HG03520 (cell line): ENCODE data around the gene VSNL1.

Source experiments
- ATAC-seq: cut with Tn5 transposase; IDR thresholded peaks from one replicate; pipeline ENCODE4 v1.9.1; 2021; ENCODE audit warnings: mild to moderate bottlenecking, moderate library complexity; ENCODE audit not compliant: unreplicated experiment

VSNL1 gene

DNA sequence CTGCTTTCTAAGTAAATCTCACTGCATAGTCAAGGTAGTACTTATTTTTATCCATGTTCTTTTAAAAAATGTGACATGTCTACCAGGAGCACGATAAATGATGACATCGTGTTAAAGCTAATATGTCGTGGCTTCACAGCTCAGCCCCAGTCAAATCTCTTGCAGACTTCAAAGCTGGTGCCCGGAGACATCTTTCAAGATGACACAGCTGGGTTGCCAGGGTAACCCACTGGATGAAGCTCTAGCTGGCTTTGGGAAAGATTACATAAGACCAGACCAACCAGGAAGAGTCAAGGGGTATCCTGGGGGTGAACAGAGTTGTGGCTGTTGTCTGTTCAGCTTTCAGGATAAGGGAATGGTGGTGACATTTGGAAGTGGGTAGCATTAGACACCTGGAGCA lies 67.8 kb downstream of the VSNL1 start:
- ATAC-seq = no peak

DNA sequence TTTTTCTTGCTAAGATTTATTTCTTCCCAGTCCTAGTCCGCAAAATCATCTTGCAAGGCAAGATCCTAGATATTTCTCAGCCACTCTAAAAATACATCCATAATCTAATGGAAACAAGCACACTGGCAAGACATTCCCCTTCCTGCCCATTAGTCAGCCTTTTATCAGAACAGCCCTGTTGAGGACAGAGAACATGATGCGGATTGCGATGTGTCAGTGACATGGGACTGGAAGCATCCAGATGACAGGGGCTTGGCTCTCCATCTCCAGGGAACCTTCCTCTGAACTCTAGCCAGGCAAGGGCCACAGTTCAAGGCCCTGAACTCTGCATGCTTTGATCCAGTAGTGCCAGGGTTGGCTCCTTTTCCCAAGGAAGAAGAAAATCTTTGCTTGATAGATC lies 70.0 kb downstream of the VSNL1 start:
- no peak for ATAC-seq

DNA sequence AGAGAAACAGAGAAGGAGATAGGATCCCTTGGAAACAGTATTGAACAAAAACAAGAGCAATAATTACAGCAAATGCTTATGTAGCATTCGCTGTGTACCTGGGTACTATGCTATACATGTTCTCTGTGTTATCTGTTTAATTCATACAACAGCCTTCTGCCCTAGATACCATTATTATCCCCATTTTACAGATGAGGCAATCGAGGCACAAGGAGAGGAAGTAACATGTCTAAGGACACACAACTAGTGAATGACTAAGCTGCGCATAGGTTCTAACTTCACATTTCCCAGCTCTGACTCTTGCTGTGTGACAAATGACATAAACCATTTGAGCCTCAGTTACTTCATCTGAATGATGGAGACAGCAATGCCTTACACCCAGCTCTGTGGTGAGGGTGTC lies 70.5 kb downstream of the VSNL1 start:
- ATAC-seq = no peak

DNA sequence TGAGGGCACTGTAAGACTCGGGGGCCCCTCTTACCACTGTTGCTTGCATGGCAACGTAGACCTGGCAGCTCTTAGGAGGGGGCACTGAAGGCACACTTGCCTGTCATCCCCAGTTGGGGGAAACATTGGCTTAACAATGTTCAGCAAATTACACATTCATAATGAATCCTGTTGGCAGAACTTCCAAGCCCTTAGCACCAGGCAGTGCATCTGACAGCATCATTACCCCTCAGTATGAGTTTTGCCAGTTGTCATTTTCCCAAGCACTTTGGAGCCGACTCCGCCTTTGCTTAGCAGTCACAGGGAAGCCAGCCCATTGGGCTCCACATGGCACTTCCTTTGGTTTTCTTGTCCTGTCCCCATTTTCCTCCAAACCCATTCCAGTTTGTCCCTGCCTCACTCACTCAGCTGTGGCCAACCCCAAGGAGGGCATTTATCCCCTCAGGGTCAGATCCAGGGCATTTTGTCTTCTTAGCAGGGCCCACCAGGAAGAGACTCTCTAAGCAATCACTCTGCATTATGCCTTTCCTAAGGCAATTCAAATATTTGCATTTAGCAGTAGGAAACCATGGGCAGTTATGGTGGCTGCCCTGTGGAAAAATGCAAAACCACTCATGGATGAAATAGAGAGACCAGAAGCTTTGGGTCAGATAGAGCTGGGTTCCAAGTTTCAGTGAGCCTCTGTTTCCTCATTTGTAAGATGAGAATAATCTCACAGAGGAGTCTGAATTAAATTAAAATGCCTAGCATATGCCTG lies 73.9 kb downstream of the VSNL1 start:
- ATAC-seq = no peak

DNA sequence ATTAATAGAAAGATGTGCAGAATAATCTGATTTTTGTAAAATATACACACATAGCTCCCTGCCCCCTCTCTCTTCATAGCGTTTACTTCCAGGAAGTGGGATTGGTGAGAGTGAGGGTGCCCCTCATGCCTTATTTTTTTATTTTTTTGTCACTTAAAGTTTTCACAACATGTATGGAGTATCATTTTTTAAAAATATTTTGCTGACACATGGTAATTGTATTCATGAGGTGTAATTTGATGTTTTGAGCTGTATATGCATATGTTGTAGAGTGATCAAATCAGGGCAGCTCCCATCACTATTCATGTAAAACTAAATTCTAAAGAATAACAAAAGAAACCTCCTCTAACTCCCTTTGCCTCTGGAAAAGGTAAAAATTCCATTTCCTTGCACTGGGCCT lies 74.7 kb downstream of the VSNL1 start:
- ATAC-seq = no peak

DNA sequence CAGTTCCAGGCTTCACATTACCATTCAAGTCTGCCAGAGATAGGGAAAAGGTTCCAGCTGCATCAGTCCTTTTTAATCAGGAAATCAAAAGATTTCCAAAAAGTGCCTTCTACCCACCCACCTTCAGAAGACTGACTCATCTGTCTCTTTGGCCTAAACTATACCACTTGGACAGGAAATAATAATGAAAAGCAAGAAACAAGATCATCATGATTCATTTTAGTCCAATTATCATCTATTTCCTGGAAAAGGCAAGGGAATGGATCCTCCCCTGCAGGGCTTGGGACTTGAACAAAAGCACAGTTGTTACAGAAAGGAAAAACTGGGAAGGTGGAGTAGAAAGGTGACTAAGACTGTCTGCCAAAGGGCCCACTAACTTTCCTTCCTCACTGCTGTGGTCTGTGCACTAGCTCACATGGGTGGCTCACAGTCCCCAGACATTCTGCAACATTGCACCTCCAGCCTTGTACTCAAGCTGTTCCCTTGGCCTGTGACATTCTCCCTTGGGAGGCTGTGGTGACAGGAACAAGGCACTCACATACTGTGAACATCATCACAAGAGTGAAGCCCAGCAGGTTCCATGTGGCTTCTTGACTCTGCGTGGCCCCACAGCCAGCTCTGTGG lies 75.3 kb downstream of the VSNL1 start:
- ATAC-seq = no peak

DNA sequence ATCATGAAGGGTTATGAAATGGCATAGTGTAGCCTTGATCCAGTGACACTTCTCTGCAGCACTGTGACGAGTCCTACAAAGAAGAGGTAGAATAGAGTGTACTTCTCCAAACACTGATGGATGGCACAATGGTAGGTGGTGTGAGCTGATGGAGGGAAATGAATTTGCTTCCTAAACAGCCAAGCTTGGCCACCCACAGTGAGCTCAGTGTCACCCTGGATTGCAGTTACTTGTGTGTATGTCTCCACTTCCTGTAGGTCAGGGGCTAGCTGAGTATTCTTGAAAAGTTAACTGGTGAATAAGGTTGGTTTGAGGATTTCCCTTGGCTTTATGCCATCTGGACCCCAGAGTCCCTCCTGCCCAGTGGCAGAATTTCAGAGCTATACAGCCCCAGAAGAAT lies 75.9 kb downstream of the VSNL1 start:
- ATAC-seq = no peak

DNA sequence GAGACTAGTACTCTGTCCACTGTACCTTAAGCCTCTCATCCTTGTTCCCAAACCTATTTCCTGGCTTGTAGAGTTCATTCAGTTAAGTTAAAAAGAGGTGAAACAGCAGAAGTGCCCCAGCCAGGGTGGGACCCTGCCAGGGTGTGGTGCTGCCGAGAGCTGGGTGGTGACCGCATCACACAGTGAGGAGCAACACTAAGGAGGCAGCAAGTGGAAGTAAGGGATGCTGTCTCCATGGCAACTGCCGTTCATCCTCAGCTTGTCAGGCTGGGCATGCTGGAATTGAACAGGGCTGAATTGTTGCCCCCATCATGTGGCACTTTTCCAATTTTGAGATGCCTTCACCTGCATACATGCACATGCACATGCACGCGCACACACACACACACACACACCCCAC lies 77.0 kb downstream of the VSNL1 start:
- no peak for ATAC-seq

DNA sequence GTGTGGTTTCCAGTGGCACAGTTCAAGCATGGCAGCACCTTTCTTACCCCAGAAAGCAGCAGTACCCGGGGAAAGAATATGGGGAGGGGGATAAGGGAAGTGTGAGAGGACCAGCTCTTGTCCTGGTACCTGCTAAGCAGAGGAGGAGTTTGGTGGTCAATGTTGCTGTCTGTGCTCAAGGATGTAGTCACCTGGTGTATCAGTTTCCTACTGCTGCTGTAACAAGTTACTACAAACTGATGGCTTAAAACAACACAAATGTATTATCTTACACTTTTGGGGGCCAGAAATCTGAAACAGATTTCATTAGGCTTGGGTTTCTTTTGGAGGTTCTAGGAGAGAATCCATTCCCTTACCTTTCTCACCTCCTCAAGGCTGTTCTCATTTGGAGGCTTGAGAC lies 77.5 kb downstream of the VSNL1 start:
- ATAC-seq = no peak

DNA sequence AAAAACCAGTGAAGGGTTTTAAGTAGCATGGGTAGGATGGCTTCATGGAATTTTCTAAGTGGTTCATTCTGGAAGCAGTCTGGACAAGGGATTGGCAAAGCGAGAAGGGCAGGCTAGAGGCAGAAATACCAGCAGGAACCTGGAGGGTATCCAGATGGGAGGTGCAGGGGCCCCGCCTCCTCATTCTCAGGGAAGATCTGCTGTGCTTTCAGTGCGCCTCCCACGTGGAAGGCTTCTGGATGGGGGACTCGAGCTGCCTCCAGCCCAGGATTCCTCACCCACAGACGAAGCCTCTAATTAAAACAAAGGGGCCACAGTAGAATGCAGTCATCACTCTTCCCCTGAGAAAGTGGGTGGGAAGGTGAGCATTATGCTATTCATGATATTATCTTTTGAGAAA lies 79.8 kb downstream of the VSNL1 start:
- ATAC-seq = no peak

DNA sequence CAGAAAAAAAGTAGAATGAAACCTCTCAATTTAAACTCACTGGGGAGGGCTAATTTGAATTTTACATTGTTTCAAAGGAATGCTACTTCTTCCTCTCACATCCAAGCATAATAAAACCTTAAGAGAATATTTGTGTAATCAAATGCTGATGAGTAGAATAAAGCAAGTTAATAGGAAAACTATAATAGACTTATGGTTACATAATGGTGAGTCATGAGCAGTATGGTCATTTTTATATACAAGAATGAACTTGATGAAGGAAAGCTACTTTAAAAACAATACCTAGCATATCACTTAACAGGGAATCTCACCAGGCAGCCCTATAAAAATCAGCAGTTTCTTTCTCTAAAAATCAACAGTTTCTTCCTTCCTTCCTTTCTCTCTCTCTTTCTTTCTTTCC lies 80.3 kb downstream of the VSNL1 start:
- no peak for ATAC-seq

DNA sequence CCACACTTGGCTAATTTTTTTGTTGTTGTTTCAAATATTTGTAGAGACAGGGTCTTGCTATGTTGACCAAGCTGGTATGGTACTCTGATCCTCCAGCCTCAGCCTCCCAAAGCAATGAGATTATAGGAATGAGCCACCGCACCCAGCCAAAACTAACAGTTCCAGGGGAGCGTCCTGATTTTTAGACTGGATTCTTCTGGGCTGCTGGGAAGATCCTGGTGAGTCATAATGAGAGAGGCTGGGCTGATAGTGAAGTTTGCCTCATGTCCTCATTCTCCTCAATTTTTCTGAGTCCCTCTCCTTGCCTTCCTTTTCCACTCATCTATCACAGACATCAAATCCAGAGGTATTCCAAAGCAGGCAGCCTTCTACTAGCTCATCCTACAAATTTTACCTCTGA lies 81.3 kb downstream of the VSNL1 start:
- no peak for ATAC-seq

DNA sequence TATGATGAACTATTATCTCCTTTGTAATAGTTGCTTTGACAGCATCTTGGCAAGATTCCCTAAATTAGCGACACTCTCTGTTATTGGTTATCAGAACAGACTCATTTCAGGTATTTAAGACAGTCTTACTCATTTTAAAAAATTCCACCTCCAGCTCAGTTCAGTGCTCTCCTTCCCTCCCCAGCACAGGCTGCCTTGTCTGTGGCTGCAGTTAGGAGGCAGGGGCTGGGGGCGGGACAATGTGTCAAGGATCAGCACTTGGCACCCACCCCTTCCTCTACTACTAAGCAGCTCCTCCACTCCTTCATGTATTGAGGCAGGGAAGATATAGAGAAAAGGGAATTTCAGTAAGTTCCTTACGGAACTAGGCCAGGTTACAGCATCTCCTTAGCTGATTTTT lies 85.0 kb downstream of the VSNL1 start:
- ATAC-seq = no peak

DNA sequence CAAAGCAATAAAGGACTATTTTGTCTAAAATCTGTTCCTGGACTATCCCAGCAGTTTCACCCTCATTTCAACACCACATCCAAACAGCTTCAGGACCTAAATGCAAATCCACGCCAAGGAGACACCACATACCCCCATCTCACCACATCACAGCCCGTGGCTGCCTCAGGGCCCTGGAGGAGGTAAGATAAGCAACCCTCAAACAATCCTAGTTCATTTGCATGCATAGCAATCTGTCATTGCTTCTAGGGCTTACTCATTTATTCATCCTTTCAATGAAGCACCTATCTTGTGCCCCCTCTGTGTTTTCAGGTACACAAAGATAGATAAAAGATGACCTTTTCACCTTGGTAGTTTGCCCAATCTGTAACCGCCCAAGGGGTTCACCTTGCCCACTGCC lies 86.5 kb downstream of the VSNL1 start:
- no peak for ATAC-seq

DNA sequence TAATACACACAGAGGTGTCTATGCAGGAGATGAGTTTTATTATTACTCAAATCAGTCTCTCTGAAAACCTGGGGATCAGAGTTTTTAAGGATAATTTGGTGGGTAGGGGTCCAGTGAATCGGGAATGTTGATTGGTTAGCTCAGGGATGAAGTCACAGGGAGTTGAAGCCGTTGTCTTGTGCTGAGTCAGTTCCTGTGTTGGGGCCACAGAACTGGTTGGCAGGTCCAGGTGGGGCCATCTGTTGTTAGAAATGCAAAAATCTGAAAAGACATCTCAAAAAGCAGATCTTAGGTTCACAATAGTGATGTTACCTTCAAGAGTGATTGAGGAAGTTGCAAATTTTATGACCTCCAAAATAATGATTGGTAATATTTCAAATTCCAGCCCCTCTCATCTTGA lies 86.9 kb downstream of the VSNL1 start:
- no peak for ATAC-seq

DNA sequence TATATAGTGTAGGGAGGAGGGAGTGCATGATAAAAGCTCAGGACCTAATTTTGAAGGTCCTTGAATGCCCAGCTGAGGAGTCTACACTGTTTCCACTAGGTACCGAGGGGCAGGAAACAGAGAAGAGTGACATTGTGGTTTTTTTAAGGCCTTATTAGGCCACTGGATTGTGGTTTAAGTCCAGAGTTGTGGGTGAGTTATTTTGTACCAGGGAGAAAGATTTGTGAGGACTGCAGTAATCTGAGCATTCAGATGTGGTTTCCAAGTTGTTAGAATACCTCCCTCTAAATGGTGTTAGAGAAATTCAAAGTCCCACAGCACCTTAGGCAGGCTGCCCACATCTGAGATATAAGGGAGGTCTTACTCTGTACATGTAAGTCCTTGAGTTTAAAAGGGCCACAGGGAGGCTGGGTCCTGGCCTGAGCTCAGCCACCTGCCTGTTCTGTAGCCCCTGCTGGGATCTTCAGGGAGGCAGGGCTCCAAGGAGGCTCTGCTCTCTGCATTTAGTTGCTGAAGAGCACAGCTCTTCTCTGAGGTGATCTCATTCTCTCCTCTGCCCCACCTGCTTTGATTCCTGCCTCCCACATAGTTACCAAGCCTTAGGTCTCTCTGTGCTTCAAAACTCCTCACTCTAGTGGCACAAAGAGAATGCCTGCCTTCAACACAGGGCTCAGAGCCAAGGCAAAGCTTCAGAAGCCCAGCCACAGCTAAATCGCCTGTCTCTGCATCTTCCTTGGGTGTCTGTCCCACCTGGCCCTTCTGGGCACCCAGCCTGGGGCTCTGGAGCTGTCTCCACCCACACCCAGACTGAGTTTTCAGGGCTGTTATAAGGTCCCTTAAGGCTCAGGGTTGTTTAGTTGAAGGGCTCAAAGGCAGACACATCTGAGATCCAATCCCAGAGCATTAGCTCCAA lies 88.1 kb downstream of the VSNL1 start:
- ATAC-seq = no peak

DNA sequence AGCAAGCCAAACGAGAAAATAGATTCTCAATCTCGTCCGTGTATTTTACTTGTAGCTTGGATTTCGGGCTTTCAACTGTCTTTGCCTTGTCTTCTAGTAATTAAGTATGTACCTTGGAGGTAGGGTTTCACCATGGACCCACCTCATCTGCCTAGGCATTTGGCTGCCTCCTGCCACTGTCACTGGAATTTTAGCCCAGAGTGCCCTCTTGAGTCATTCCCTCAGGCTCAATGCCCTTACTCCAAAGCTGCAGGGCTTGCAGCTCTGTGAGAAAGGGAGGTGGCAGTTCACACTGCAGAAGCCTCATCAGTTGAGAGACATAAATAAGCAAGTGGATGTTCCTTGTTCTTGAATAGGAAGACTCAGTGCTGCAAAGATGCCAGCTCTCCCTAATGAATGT lies 89.6 kb downstream of the VSNL1 start:
- no peak for ATAC-seq

DNA sequence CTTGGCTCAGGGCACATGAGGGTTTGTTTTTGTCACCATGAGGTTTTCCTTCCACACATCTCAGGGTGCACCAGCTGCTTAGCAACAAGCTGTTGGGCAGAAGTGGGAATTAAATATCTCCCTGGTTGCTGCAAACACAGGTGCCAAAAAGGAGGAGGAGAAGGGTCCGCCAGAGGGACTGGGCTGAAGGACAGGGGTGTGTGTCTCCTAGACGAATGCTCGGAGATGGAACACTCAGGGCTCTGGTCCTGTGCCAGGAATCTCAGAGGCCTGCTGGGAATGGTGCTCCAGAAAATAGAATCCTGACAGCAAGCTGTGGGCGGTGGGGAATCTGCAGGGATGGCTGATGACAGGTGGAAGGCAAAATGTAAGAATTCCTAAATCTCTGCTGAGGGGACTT lies 94.5 kb downstream of the VSNL1 start:
- ATAC-seq = no peak

DNA sequence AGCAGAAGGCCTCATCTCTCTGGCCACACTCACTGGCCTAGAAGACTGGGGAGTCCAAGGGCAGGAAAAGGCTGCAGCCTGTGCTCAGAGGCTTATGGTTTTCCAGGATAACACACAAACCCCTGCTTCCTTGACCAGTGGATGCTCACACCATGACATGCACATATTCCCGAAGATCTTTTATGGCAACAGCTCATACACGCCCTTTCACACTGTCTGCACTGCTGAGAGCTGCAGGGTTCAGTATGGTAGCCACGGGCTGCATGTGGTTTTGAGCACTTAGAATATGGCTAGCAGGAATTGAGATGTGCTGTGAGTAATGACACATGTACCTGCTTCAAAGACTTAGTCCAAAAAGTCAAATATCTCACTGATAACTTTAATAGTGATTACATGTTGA lies 95.8 kb downstream of the VSNL1 start:
- ATAC-seq = no peak

DNA sequence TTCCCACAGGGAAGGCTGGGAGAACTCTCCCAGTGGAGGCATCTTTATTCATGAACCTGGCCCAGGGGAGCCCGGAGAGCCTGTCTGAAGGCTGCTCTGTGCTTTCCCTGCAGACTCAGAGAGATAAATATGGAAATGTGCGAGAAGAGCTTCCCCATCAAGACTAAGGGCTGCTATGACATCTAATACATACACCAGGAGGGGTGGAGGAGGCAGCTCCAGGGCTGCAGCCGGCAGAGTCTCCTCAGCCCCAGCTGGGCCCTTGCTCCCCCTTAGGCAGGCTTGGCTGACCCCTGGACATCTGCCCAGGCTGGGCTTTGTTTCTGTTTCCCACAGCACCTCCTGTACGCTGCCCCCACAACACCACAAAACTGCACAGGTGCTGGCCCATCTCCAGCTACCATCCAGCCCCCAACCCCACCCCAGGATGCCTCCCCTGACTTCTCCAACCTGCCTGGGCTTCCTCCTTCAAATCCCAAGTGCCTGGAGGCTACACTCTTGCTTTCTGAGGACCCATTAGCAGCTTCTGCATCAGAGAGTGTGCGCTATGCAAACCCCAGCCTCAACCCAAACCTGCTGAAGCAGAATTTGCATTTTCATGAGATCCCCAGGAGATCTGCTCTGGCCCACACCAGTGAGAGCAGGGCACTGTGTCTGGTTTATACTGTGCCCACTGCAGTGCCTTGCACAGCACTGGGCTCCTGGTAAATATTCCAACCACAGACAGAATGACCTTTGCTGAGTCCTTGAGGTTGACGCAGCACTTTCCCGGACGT lies 96.8 kb downstream of the VSNL1 start:
- ATAC-seq = no peak

DNA sequence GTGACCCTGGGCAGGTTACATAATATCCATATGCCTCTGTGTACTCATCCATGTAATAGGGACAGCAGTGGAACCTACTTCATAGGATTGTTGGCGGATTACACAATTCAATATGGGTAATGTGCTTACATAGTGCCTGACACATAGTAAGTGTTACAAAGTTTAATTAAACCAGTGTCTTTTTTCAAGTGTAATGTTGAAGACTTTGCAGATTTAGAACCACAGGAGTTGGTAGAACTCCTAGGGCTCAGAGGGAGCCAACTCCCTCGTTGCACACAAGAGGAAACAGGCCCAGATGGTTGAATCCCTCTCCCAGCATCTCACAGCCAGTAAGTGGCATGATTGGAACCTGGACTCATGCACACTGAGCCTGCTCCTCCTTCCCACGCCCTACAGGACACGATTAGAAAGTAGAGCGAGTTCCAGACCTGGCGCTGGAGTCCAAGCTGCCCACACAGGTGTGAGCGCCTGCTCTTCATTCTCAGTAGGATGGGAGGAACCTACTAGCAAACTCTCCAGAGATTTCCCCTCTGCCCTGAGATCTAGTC lies 97.8 kb downstream of the VSNL1 start:
- ATAC-seq = no peak
